ENCODE measurements around the gene EPHB3.

Gene EPHB3

DNA sequence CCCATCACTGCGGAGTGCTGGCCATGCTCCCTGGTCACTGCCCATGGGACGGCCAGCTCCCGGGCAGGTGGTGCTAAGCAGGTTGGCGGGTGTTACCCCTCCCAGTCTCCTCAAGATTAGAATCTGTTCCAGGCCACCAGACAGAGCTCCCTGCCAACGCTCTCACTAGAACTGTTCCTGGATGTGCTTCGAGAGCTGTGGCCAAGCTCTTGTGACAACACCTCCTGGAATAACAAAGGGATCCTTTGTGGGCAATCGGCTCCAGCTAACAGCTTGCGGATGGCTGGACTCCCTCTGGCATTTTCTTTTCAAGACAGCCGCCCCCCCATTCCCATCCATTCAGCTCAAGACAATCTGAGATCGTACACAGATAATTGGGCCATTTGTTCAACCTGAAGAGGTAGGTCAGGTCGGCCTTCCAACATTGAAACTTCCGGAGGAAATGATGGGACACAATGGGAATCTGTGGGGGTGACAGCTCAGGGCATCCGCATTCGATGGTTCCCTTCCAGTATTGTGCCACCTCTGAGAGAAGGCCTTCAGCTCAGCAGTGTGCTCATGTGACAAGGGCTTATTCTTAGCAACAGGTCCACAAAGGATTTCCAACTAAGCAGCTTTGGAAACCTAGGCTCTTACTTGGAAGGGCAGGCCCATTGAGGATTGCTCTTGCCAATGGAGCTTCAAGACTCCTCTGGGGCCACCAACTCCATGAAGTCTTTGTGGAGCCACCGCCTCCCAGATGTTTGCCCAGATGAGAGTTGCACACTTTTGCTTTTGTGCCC, 11.6 kb upstream of the EPHB3 start:
- Histone ChIP-seq H3K27me3 (no peaks in the 10 kb centered on the region), H3K36me3 (no peaks in the 10 kb centered on the region), H3K9me3 (no peaks in the 10 kb centered on the region), H3K4me1 (no peaks in the 10 kb centered on the region), H3K4me3 (ENCODE audit: low read depth, low read length) (no peak overlapping the region)
- TF ChIP-seq, protein P1, sequence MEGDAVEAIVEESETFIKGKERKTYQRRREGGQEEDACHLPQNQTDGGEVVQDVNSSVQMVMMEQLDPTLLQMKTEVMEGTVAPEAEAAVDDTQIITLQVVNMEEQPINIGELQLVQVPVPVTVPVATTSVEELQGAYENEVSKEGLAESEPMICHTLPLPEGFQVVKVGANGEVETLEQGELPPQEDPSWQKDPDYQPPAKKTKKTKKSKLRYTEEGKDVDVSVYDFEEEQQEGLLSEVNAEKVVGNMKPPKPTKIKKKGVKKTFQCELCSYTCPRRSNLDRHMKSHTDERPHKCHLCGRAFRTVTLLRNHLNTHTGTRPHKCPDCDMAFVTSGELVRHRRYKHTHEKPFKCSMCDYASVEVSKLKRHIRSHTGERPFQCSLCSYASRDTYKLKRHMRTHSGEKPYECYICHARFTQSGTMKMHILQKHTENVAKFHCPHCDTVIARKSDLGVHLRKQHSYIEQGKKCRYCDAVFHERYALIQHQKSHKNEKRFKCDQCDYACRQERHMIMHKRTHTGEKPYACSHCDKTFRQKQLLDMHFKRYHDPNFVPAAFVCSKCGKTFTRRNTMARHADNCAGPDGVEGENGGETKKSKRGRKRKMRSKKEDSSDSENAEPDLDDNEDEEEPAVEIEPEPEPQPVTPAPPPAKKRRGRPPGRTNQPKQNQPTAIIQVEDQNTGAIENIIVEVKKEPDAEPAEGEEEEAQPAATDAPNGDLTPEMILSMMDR (IDR thresholded peaks at IDR 0.05; ENCODE audit: low read depth, low read length), result no peak
- no peak for DNase-seq

DNA sequence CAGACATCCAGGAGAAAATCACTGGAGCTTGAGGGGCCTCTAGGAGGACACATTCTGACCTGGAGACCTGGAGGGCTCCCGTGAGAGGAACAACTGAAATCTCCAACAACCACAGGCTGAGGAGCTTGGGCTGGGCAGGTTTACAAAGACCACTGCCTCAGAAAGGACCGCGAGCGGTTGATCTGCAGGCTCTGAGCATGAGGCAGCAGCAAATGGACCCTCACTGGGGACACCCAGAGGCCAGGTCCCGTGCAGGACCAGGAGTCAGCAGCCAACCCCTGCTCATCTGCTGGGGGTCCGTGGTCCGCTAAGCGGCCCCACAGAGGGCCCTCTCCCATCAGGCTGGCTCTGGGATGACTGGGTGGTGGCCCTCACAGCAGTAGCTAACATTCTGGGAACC, 10.5 kb upstream of the EPHB3 start:
- Histone ChIP-seq H3K4me1 (no peaks in the 10 kb centered on the region), H3K36me3 (no peaks in the 10 kb centered on the region), H3K4me3 (ENCODE audit: low read depth, low read length) (no peak overlapping the region), H3K9me3 (no peaks in the 10 kb centered on the region), H3K27me3 (no peaks in the 10 kb centered on the region)
- no peak for DNase-seq
- TF ChIP-seq, protein P1 (IDR thresholded peaks at IDR 0.05; ENCODE audit: low read depth, low read length), result no peak

- H3K36me3 ChIP-seq, result no peaks in the 10 kb centered on the region
- no peaks in the 10 kb centered on the region for H3K4me1 ChIP-seq
- DNase-seq, result no peak
- no peaks in the 10 kb centered on the region for H3K9me3 ChIP-seq
- TF ChIP-seq, protein P1 (IDR thresholded peaks at IDR 0.05; ENCODE audit: low read depth, low read length), result no peak
- no peaks in the 10 kb centered on the region for H3K27me3 ChIP-seq
- no peak overlapping the region for H3K4me3 ChIP-seq (ENCODE audit: low read depth, low read length)
These were observed 9.8 kb upstream of the EPHB3 start for GRCh38 chr3:184551614-184552256.

GRCh38 chr3:184552296-184552695, 9.3 kb upstream of the EPHB3 start:
- Histone ChIP-seq H3K9me3 (no peaks in the 10 kb centered on the region), H3K36me3 (no peaks in the 10 kb centered on the region), H3K4me1 (no peaks in the 10 kb centered on the region), H3K27me3 (no peaks in the 10 kb centered on the region), H3K4me3 (ENCODE audit: low read depth, low read length) (no peak overlapping the region)
- DNase-seq, result no peak
- TF ChIP-seq, protein P1 (IDR thresholded peaks at IDR 0.05; ENCODE audit: low read depth, low read length), result no peak

DNA sequence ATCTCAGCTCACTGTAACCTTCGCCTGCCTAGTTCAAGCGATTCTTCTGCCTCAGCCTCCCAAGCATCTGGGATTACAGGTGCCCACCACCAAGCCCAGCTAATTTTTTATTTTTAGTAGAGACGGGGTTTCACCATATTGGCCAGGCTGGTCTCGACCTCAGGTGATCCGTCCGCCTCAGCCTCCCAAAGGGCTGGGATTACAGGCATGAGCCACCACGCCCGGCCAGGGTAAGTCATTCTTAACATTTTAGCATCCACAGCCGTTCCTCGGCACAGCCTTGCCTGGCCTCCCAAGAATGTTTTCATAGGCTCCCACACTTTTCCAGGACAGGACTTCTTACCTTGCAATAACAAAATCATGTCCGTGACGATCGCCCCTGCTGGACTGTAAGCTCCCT, 8.7 kb upstream of the EPHB3 start:
- Histone ChIP-seq H3K27me3 (no peaks in the 10 kb centered on the region), H3K9me3 (no peaks in the 10 kb centered on the region), H3K36me3 (no peaks in the 10 kb centered on the region), H3K4me3 (ENCODE audit: low read depth, low read length) (no peak overlapping the region), H3K4me1 (no peaks in the 10 kb centered on the region)
- TF ChIP-seq, protein P1 (IDR thresholded peaks at IDR 0.05; ENCODE audit: low read depth, low read length), result no peak
- DNase-seq, result no peak

- Histone ChIP-seq H3K9me3 (no peaks in the 10 kb centered on the region), H3K4me1 (no peaks in the 10 kb centered on the region), H3K4me3 (ENCODE audit: low read depth, low read length) (no peak overlapping the region), H3K36me3 (no peaks in the 10 kb centered on the region), H3K27me3 (no peaks in the 10 kb centered on the region)
- DNase-seq, result no peak
- TF ChIP-seq, protein P1 (IDR thresholded peaks at IDR 0.05; ENCODE audit: low read depth, low read length), result no peak
These were observed 8.2 kb upstream of the EPHB3 start for GRCh38 chr3:184553385-184553784.
